GM19238 (cell line): ENCODE results near the gene DCC.

Experiments
- DNase-seq: peaks from one replicate; pipeline ENCODE4 v3.0.0; 2011; ENCODE audit warnings: low spot score; ENCODE audit not compliant: insufficient read length

Gene DCC

DNA sequence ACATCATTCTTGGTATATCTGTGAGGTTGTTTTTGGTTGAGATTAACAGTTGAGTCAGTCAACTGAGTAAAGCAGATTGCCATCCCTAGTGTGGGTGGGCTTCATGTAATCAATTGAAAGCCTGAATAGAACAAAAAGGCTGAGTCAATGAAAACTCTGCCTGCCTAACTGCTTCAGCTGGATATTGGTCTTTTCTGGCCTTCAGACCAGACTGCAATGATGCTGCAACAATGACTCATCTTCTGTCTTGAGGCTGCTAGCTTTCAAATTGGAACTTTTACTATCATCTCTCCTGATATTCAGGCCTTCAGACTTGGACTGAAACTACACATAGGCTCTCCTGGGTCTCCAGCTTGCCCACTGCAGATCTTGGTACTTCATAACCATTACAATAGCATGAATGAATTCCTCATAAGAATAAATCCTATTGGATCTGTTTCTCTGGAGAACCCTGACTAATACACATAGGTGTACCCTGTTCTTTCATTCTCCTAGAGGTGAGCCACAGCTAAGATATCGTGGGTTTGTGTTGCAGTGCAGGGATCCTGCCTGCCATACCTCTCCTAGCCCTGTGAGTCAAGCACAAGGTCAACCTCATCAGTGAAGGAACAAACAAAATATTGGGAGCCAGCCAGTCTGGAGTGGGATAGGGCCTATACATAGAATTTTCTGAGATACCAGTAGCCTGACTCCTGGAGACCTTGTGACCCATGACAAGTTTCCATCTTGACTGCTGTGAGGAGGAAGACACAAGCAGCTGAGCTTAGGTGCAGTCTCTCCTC lies 473.8 kb downstream of the DCC start:
- DNase-seq: no peak

DNA sequence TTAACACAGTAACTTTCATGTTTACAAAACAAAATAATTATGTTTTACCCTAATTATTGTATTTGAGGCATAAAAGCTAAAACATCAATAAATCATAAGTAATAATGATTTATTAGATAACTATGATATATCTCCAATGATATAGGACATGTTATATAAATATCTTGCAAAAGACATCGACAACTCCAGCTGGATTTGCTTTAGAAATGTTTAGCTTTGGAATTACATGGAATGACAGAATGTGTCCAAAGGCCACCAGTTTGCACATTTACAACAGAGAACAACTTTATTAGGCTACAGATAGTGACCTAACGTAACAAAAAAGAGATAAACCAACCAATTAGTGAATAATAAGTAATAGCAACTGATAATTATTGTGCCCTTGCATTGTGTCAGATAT lies 475.7 kb downstream of the DCC start:
- no peak for DNase-seq

DNA sequence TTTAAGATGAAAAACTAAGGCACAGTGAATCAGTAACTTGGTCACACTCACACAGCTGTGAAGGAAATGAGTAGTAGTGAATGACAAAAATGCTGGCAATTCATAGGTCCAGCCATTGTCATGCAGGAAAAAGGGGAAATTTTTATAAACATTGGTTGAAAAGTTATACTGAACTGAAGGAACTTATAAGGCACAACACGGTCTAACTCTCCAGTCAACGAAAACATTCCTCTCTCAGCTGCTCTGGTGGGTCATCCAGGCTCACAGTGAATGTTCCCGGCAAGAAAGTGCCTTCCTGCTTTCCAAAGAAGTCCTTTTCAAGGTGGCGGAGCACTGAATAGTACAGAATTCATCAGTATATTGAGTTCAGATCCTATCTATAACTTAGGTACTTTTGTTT lies 476.1 kb downstream of the DCC start:
- no peak for DNase-seq

DNA sequence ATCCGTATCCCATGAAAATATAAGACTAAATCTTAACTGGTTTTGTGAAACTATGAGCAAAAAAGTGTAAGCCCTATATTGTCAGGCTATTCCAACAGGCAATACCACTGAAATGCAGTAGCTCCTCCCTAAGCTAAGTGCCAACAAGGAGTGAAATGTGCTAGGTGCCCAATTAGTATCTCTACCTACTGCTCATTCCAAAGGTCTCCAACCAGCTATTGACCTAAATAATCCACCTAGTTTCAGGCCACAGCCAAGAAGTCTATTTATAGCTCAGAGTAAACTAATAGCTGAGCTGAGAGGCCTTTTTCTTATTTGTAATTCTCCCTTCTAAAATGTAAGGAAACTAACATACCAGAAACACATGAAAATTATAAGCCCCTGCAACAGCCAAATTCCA lies 482.2 kb downstream of the DCC start:
- DNase-seq: no peak

DNA sequence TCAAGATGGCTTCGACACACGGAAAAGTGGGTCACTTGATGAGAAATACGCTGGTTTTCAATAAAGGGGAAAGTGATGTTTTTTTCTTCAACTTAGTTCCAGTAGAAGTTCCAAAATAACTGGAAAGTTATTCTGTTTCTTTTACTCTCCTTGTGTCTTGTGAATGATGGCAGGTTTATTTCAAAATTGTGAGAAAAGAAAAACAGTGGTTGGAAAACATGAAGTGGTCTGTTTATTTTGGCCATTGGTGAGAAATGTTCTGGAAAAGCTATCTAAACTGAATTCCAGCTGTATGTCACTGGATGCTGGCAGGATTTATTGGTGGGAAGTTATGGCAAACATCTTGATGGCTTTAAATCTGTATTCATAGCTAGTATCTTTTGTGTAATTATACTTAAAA lies 484.1 kb downstream of the DCC start:
- DNase-seq: no peak

DNA sequence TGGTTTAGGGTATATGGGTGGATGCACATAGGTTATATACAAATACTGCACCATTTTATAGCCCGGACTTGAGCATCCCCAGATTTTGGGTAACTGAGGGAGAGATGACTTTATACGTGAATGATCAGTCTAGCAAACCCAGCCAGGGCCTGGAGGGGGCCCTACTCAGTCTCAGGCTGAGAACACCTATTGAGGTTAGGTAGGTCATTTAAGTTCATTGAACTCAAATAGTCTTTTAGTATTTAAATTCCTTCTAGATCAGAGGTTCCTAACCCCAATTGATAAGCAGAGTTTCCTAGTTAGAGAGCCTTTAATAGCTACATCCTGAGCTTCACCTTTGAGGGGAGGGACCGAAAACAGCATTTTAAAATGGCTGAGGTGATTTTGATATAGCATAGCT lies 487.0 kb downstream of the DCC start:
- DNase-seq: no peak

DNA sequence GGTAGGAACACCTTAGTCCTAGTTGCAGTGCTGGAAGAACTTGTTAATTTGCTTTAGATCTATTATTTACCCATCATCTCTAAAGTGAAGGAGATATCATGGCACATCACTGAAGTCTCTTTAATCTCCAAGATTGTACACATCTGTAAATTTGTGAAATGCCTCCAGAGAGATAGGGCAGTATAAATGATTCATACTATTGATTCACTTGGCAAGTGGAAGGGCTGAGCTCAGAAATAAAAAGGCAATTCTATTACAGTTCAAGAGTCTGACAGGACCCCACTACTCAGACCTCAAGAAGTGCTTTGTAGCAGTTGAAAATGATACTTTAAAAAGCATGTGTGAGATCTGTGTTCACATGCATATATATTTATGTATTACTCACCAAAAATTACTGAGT lies 489.3 kb downstream of the DCC start:
- DNase-seq: no peak

DNA sequence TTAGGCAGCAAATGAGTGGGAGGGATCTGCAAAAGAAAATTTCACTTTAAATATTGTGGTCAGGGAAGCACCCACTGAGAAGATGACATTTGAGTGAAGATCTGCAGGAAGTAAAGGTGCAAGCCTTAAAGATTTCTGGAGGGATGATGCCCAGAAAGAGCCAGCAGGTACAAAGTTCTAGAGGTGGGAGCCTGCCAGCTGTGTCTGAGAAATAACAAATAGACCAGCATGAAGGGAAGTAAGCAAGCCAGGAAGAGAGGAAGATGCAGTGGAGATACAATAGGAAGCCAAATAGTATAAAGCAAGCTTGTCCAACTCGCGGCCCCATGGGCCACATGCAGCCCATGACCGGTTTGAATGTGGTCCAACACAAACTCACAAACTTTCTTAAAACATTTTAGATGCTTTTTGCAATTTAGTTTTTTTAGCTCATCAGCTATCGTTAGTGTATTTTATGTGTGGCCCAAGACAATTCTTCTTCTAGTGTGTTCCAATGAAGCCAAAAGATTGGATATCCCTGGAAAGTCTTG lies 489.9 kb downstream of the DCC start:
- DNase-seq: no peak

DNA sequence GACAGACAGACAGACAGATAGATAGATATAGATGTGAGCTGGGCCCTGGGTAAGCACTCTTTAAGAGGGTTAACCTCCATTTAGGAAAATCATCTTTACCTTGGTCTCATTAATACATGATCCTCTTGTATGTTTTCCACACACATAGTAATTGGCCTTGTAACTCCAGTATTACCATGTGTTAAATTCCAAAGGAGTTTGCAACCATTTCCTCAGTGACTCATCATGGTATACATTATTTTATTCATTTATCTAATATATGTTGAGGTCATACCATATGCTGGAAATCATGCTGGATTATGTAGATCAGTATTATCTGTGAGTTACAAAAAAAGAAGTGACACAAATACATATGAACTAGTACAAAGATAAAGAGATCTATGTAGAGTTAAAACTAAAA lies 504.3 kb downstream of the DCC start:
- no peak for DNase-seq

DNA sequence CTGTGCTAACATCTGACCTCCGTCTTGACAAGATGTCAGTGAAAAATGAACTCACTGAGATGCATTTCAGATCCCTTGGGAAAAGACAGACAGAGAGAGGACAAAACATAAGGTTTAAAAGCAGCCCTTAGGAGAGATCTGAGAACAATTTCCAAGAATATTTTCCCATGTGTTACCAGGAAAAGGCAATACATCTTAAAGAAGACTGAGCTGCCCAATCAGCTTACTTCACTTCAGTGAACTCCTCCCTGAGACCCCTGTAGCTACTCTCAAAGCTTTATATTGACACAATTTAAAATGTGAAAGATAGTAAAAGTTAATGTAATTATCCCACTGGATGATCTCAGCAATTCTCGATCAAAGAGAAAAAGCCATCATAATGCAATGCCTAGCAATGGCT lies 505.0 kb downstream of the DCC start:
- no peak for DNase-seq

DNA sequence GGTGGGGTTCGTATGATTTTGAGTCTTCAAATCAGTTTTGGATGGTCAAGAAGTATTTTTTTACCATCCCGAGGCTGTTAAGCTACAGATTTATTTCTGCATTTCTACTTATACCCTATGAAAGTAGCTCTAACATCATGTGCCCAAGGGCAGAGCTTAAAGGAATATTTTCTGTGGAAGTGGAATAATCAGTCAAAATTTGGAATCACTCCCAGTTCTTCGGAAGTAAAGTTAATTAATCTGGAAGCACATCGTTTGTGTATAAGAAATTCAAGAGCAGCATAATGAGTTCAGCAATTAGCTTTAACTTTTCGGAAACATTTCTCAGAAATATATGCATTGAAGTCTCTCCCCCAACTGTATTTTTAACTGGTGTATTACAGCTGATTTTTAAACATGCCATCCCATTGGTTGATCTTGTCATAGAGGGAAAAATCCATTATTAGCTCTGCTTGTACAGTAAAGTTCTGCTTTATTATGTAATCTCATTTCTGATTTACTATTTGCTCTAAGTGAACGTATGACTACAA lies 510.1 kb downstream of the DCC start:
- DNase-seq: no peak

DNA sequence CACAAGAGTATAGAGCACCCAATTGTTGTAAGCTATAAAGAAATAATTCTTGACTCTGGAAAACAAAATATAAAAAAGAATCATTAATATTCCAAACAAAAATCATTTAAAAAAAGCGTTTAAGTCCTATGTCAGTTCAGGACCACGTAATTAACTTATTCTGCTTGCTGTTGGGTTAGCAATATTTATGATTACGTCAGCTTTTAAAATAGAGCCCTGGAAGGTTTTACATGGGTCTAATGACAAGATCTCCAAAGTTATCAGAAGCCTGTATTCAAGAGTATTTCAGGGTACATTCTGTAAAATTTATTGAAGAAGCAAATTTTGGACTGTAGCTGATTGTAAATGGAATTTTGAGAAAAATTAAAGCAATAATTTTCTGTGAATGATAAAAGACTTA lies 521.6 kb downstream of the DCC start:
- no peak for DNase-seq

DNA sequence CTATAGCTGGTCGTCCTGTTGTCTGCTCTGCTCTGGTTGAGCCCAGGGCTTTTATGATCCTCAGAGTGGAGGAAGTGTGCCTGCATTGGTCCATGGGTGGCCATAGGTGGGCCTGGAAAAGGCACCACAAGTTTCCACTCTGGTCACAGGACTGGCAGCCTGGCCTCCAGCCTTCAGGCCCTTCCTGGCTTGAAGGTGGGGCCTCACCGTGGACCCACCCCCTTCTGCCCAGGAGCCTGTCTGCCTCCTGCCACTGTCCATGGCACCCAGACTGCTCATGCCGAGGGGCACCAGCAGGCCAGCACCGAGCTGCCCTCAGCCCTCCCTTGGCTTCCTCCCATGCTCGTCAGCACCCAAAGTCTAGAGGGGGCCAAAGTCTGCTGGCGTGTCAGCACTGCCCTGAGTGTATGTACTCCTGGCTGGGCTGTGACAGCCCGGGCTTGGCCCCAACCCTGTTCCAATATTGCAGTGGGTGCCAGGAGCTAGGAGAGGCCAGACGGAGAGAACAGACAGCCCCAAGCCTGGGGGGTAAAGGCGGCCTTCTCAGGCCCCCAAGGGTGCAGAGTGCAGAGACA lies 529.4 kb downstream of the DCC start:
- DNase-seq: no peak

DNA sequence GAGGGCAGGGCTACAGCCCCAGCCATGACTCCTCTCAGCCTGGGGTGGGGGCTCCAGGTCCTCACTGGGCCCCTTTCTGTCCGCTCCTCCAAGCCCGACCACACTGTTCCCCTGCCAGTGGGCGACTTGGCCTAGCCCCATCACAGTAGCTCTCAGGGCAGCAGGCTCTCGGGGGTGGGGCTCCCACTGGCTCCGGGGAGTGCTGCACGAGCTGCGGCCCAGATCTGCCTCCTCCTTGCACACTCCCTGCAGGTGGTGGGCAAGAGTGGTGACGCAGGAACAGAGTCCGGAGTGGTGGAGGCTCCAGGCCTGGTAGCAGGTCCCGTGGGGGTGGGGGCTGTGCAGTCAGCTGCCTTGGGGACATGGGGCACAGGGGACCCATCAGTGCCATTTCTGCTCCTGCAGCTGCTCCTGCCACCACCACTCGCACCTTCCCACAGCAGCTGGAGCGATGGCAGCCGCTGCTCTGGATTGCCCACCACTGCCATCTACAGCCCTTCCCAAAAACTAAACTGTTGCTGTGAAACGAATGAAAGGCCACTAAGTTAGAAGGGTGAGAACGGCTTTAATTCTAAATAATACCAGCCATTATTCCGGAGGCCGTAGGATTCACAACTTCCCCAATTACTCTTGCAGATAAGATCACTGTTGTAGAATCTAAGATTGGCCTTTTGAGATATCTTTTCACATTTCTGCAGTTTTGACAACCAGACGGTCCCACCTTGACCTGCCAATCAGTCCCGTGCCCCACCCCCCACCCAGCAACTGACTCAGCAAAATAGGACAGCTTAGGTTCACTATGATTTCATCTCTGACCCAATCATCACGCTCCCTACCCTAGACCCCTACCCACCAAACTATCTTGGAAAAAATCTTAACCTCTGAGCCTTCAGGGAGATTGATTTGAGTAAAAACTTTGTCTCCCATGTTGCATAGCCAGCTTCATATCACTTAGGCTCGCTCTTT lies 530.2 kb downstream of the DCC start:
- DNase-seq: no peak

DNA sequence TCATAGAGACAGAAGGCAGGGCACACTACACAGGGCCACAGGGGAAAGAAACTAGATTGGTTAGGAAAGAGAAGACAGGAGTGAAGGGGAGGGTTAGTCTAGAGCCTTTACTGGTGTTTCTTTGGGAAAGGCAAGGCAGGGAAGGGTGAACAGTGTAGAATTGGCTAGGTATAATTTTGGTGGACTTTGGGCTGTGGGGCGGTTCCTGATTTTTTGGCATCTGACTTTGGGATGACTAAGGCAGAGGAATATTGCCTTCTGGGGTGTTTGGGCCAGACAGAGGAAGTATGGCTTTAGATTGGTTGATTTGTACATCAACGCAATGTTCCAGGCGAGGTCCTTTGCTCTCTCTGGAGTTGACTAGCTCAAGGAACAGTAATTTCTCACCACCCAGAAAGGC lies 534.8 kb downstream of the DCC start:
- DNase-seq: no peak

DNA sequence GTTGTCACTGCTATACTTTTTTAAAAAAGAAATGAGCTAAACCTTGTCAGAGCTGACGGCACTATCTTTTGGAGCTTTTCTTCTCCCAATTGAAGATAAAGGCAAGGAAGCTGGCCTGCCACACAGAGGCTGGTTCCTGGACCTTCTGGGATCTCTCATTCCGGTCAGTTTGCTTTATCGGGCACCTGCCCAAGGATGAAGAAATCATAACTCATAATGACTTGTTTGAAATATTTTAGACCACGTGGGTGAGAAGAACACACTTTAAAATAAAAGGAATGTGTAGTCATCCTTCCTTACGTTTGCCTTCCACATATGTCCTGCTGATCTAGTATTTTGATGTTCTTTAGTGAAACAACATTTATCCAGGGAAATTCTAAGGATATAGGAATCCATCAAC lies 535.7 kb downstream of the DCC start:
- no peak for DNase-seq

DNA sequence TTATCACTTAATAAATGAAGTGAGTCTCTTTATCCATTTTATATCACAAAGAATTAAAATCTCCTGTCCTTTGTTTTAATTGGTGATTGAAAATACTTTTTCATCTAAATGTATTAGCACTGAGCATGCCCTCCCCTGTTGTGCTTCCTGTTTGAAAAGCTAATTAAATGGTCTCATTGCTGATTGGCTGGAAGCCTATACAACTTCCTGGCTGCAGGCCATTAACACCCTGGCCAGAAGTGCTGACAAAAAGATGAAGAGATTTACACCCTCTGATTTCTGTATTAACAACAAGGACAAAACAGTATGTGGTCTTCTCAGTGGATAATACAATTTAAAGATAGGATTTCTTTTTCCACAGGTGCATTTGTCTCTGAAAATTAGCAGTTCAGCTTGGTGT lies 548.0 kb downstream of the DCC start:
- DNase-seq: no peak

DNA sequence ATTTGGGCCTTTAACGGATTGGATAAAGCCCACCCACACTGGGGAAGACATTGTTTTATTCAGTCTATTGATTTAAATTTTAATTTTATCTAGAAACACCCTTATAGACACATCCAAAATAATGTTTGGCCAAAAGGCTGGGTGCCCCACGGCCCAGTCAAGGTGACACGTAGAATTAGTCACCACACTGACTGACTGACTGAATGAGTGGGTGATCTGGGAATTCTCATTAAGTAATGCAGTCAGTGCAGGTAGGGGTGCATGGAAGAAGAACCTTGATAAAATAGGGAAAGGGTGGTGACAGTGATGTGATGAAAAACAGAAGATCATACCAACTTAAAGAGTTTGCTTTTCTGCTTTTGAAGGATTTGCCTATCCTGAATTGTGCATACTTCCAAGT lies 554.8 kb downstream of the DCC start:
- no peak for DNase-seq

DNA sequence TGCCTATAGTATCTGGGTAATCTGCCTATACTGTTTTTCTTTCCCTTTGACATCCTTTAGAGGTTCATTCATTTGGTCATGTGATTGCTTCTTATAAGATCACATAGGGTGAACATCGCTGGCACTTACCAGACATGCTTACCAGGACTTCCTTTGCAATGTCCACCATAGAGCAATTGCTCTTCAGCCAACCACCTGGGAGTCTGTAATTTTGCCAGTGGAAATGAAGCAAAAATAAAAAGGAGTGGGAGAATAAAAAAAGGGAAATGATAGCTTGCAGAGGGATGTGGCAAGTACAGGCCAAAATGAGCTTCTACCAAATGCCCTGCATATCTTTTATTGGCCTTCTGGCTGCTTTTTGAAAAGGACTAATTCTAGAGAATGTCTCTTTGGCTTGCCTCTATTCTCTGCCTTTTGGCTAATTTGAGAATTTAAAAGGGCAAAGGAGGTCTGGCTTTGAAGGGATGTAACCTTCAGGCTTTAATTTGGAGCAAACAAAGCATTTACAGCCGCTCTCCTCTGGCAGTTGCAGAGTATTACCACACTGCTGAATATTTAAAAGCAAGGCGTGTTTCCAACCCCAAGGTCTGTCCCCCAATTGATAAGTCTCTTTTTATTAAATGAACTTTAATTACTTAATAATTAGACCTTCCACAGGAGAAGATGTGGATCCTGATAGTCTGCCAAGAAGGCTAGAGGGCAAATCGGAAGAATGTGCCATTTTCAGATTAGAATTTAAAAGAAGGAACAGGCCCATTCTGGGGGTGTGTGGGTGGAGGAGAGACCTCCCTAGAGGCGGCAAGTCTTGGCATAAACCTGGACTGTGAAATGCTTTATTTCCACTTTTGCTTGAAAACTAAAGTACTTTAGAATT lies 557.9 kb downstream of the DCC start:
- no peak for DNase-seq

DNA sequence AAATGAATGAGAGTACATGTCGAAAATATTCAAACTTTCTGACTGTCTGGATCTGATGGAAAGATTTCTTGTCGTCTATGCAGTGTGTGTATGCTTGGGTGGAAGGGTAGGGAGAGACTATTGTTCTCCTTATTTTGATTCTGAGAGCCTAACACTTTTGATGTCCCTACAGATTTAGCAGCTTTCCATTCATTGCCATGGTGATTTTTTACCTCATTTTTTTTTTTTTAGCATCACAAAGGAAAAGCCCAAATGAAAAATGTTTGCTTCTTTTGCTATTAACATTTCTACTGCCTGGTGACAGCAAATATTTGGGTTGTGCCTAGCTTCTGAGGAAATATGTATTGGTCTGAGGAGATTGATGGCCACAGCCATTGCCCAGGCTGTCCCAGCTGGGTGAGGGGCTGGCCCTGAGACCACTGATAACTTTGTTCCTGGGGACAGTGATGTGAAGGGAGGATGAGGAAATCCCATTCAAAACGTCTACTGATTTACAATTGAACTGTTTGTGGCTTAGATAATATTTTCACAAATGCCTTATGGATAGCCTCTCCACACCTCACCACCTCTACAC lies 558.6 kb downstream of the DCC start:
- DNase-seq: no peak

DNA sequence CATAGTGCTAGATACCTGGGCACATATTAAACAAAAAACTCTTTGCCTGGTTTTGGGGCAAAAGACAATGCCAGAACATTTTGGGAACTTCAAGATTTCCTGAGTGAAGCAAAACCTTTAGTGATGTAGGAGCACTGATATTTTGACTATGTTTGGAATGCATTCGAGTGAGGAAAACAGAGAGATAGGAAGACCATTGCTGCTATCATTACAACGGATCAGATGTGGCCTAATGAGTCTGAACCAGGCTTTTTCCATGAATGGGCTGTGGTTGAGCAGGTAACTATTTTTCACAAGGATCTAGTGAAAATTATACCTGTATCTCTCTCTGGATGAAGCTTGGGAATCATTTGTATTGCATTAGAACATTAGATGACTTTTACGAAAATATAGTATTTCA lies 562.2 kb downstream of the DCC start:
- no peak for DNase-seq
